Endothelial cell (in vitro differentiated cells): ENCODE results near the gene HABP2. TPM values are rescaled to one million over a fixed set of nuclear protein-coding genes. Genes with fewer than 3 reads are reported as not detected.

ENCODE experiments used
- DNase-seq: peaks from one replicate; pipeline ENCODE4 v3.0.0; 2021; ENCODE audit warnings: low spot score
- H3K27ac Mint-ChIP-seq: one replicate; pipeline ENCODE4 v1.8.0; 2021; ENCODE audit warnings: mixed read lengths, inconsistent platforms; ENCODE audit not compliant: unreplicated experiment
- H3K27me3 Mint-ChIP-seq: one replicate; pipeline ENCODE4 v1.8.0; 2021; ENCODE audit warnings: mild to moderate bottlenecking, moderate library complexity, mixed read lengths, inconsistent platforms; ENCODE audit not compliant: unreplicated experiment
- H3K36me3 Mint-ChIP-seq: one replicate; pipeline ENCODE4 v1.8.0; 2021; ENCODE audit warnings: mild to moderate bottlenecking, low read depth, mixed read lengths, inconsistent platforms; ENCODE audit not compliant: unreplicated experiment
- H3K4me1 Mint-ChIP-seq: one replicate; pipeline ENCODE4 v1.8.0; 2021; ENCODE audit warnings: mild to moderate bottlenecking, mixed read lengths, inconsistent platforms; ENCODE audit not compliant: unreplicated experiment
- H3K4me3 Mint-ChIP-seq: one replicate; pipeline ENCODE4 v1.8.0; 2021; ENCODE audit warnings: mild to moderate bottlenecking, mixed read lengths, inconsistent platforms; ENCODE audit not compliant: unreplicated experiment
- H3K9me3 Mint-ChIP-seq: one replicate; pipeline ENCODE4 v1.8.0; 2021; ENCODE audit warnings: mixed read lengths, inconsistent platforms; ENCODE audit not compliant: unreplicated experiment
- CTCF ChIP-seq: fragments of 200-600 bp; sonication (generic); IDR thresholded peaks from one replicate; pipeline ENCODE4 v1.5.0; 2021; ENCODE audit warnings: antibody characterized with exemption; ENCODE audit not compliant: unreplicated experiment
- total RNA-seq: library from RNA; stranded (reverse); fragmentation: NEBNext Ultra II Directional; extraction: Animal tissue kit (Norgen Biotek cat#: 25700); gene quantifications from one replicate; pipeline ENCODE4 v1.2.1, GENCODE V29; 2021; ENCODE audit not compliant: unreplicated experiment

The HABP2 gene
- total RNA-seq, 1 donor from 2014 or later: not detected

DNA sequence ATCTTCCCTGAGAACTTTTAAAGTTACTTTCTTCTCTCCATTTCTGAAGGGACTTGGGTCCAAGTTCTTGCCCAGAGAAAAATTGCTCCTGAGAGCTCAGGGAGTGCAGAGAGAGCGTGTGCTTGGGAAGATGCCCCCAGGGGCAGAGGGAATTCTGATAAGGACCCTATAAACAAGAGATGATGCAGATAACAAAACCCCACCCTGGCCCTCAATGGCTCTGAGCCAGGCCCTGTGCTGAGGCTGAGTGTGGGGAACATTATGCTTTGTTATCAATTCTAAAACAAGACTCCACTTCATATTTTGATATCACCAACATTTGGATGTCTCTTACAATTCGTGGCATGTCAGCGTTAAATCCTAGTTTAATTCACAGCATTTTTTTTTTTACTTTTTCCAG lies 34.4 kb upstream of the HABP2 start:
- no peak overlapping the region for H3K27ac Mint-ChIP-seq
- no peaks in the 10 kb centered on the region for H3K9me3 Mint-ChIP-seq
- no peak for TF ChIP-seq CTCF
- no peak overlapping the region for H3K4me3 Mint-ChIP-seq
- no peaks in the 10 kb centered on the region for H3K27me3 Mint-ChIP-seq
- H3K36me3 Mint-ChIP-seq: no peaks in the 10 kb centered on the region
- DNase-seq: no peak
- H3K4me1 Mint-ChIP-seq: peaks cover 14% of the 10 kb centered on the region

DNA sequence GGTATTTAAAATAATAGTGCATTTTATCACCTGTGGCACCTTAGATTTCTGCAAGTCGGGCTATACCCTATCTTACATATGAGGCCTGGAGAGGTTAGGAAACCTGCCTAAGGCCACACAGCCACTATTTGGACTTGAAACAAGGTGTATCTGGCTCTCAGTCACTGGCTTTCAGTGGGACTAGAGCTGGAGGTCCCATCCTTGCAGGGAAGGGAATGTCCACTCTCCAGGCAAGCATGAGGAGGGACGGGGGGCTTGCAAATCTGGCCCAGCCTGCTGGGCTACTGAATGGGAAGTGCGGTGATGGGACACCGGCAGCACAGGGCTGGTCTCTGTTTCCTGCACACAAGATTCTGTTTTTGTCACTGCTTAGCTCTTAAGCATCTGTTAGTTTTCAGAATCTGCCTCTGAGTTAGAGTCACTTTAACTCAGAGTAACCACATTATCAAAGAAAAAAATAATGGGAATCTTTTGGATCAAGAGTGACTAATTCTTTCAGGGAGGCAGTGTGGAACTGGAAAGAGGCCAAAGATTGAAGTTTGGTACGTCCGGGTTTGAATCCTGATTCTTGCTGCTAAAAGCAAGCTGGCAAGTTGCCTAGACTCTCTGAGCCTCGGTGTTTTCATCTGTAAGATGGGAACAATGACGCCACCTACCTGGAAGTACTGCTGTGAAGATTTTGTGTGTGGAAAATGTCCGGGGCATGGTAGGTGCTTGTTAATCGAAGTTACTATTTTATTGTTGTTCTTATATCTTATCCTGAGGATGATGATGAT lies 33.8 kb upstream of the HABP2 start:
- Mint-ChIP-seq H3K4me3 (no peak overlapping the region), H3K27me3 (no peaks in the 10 kb centered on the region), H3K36me3 (no peaks in the 10 kb centered on the region), H3K9me3 (no peaks in the 10 kb centered on the region), H3K4me1 (peaks cover 14% of the 10 kb centered on the region), H3K27ac (no peak overlapping the region)
- DNase-seq: no peak
- TF ChIP-seq CTCF: no peak

DNA sequence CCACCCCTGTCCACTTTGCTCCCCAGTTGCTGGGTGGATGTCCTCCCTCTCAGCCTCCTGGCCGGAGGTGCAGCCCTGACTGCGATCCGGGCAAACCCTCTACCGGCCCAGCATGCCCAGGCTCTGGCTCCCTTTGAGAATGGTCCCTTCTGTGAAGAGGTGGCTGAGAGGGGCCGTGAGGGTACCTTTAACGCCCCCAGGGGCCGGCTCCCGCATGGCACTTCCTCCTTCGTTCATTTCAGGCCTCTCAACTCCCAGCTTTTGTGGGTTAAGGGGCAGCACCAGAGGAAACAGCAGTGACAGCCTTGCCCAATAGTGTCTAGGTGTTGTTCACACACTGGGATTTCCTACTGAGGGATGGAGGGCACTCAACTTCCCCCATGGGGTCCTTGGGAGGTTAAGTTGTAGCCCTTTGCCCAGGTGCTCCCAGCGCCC lies 33.2 kb upstream of the HABP2 start:
- DNase-seq: no peak

DNA sequence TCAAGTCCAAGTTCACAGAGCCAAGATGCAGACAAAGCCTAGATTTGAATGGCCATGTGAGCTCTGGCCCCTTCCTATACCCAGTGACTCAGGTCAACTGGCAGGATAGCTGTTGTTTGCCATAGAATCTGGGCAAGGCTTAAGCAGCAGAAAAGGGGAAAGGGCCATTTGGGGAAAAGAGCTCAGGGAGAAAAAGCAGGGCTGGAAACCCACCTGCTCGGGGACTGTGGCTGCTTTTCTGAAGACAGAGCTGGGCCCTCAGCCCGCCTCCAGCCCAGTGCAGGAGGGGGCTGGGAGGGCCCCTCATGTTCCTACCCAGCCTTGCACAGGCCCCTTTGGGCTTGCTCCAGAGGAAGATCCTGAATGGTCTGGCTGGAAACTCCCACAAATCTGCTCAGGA lies 32.6 kb upstream of the HABP2 start:
- no peak for TF ChIP-seq CTCF
- no peak overlapping the region for H3K4me3 Mint-ChIP-seq
- no peaks in the 10 kb centered on the region for H3K36me3 Mint-ChIP-seq
- DNase-seq: no peak
- H3K9me3 Mint-ChIP-seq: no peaks in the 10 kb centered on the region
- no peaks in the 10 kb centered on the region for H3K27me3 Mint-ChIP-seq
- peaks cover 14% of the 10 kb centered on the region for H3K4me1 Mint-ChIP-seq
- no peak overlapping the region for H3K27ac Mint-ChIP-seq

More for the DNA sequence above, 33.2 kb upstream of the HABP2 start:
- Mint-ChIP-seq H3K4me1 (peaks cover 14% of the 10 kb centered on the region), H3K27ac (no peak overlapping the region), H3K36me3 (no peaks in the 10 kb centered on the region), H3K27me3 (no peaks in the 10 kb centered on the region), H3K4me3 (no peak overlapping the region), H3K9me3 (no peaks in the 10 kb centered on the region)
- peak; percentile 34 for TF ChIP-seq CTCF

DNA sequence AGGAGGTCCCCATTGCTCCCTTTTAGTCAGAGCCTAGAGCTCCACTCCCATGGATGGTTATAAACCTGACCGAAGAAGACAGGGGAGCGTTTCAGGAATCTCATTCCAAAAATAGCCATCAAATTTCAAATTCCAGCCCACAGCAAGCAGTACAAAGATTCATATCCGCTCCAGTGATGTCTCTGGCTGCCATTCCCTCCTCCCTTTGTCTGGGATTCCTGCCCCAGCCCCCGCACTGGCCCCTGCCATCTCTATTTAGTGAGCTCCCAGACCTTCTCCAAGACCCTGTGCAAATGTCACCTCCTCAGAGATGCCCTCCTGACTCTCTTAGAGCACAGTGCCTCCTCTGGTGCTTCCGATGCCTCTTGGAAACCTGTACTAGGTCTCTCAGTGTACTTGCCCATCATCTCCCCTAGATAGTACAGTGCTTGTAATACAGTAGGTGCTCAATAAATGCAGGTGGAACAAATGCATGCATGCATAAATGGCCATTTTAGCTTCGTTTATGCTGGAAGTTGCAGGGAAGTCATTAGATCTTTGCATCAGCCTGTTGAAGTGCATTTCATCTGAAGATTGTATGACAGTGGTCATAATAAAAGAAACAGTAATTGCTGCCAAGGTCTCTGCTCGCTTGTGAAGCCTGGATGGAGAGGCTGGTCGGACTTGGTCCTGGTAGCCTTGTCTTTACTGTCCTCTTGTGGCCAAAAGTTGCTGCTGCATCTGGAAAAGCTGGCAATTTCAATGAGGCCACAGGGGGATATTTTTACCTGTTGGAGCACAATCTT lies 32.0 kb upstream of the HABP2 start:
- Mint-ChIP-seq H3K36me3 (no peaks in the 10 kb centered on the region), H3K4me3 (no peak overlapping the region), H3K27ac (no peak overlapping the region), H3K9me3 (no peaks in the 10 kb centered on the region), H3K4me1 (peaks cover 14% of the 10 kb centered on the region), H3K27me3 (no peaks in the 10 kb centered on the region)
- TF ChIP-seq CTCF: peak; percentile 95
- DNase-seq: peak; percentile 71
